ENCODE measurements around the gene AFG1L.

AFG1L gene

DNA sequence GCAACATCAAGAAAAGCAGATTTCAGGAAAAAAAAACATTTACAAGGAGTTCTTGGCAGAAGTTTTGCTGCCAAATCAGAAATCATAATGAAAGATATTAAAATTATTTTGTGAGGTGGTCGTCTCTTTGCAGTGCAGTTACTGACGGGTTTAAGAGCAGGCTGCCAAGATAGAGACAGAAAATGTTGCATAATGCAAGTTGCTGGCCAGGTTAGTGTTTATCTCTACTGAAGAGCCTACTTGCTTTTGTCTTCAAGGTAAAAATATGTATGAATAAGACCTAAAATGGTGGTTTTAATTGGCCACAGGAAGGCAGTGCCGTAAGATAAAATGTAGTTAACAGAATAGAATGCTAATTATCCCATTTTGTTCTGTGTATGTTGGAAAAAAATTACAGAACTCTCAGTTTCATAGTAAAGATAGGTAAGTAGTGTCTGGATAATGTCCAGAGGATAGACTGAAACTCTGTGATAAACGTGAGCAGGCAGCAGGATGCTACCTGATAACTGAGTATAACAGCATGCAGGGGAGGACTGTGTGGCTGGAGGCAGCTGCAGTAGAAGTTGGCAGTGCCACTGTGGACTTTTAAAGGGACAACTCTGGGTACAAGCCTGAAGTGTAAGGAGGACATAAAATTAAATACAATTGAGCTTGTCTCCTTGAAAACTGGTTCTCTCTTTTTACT, 279.7 kb downstream of the AFG1L start:
- no peak for DNase-seq (ENCODE audit: low read depth in 2 of 2)
